Measurements from ENCODE around the gene ATP5ME.
"Not testable (repeated sequence)": the region's sequence is repeated elsewhere in the genome, so short reads cannot be mapped to it uniquely, and the experiment has no call there.

The ATP5ME gene

DNA sequence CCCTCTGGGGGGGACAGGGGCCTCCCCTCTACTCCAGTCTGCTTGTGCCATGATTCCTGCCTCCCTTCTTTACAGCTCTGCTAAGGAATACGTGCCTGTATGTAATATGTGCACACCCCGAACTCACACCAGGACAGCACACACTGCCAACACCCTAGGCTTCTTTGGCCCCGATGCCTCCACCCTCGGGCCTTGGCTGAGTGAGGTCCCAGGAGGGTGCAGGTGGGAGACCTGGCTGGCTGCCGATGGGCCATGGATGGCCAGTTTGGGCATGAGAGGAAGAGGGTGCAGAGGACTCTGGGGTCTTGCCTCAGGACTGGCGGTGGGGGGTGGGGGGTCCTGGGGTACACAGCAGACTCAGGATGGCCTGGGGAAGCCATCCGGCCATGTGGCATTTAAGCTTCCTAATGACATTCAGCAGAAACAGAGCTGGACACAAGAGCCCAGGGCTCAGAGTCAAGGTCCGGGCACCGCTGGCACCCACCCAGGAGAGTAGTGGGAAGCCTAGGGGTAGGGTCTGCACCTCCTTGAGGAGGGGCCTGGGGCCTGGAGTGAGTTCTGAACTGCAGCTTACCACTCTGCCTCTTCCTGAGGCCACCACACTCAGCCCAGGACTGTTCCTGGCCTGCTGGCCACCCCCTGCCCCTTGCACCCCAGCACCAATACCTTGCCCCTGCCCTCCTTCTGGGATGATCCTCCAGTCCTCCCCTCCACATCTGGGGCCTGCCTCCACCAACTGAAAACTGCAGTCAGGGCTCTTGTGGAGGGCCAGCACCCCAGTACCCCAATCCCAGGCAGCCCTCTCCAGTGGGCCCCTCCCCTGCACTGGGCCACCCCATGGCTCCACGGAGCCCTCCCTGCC, 29.5 kb upstream of the ATP5ME start:
- H3K4me3 ChIP-seq (ENCODE audit: low read depth, low read length): no peak overlapping the region
- TF ChIP-seq, protein P1, sequence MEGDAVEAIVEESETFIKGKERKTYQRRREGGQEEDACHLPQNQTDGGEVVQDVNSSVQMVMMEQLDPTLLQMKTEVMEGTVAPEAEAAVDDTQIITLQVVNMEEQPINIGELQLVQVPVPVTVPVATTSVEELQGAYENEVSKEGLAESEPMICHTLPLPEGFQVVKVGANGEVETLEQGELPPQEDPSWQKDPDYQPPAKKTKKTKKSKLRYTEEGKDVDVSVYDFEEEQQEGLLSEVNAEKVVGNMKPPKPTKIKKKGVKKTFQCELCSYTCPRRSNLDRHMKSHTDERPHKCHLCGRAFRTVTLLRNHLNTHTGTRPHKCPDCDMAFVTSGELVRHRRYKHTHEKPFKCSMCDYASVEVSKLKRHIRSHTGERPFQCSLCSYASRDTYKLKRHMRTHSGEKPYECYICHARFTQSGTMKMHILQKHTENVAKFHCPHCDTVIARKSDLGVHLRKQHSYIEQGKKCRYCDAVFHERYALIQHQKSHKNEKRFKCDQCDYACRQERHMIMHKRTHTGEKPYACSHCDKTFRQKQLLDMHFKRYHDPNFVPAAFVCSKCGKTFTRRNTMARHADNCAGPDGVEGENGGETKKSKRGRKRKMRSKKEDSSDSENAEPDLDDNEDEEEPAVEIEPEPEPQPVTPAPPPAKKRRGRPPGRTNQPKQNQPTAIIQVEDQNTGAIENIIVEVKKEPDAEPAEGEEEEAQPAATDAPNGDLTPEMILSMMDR (IDR thresholded peaks at IDR 0.05; ENCODE audit: borderline replicate concordance, insufficient read depth, low read depth, low read length): no peak

DNA sequence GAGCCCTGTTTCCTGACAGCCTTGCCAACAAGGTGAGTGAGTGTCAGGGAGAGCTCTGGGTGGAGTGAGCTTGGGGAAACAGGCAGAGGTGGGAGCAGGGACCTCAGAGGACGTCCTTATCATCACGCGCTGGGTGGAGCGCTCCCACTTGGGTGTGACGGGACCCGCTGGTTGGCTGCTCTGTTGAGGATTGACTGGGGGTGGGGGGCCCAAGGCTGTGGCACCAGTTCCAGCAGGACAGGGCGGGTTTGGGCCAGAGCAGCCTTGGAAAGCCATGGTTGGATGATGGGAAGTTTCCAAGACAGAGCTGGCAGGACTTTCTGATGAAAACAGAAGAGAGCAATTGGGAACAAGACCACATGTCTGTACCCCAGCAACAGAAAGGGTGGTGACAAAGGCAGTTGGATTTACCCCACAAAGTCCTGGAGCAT, 28.6 kb upstream of the ATP5ME start:
- TF ChIP-seq, protein P1 (IDR thresholded peaks at IDR 0.05; ENCODE audit: borderline replicate concordance, insufficient read depth, low read depth, low read length): no peak
- H3K4me3 ChIP-seq (ENCODE audit: low read depth, low read length): no peak overlapping the region

DNA sequence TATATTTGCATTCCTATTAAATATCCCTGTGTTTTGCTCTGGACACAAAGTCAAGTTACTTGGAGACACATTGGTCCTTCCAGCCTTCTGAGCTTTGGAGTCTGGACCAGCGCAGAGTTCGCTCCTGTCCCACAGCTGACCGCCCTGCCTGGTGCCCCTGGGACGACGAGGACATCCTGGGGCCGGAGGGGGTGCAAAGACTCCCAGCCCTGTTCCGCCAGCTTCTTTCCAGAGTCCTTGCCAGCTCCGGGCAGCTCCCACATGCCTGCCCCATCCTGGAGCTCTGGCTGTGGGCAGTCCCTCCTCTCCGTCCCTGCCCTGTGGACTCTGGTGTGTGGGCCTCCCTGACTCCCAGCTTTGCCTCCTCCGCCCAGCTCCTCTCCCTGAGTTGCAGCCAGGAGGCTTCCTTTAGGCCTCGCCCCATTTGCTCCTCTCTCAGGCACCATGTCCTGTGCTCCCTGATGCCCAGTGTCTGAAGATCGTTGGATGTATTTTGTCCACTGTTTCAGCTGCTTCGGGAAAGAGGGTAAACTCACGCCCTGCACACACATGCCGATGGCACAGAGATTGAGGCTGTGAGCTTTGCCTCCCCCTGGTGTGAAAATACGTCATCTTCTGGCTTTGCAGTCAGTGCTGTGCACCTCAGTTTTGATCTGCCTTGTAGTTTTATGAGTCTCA, 26.6 kb upstream of the ATP5ME start:
- no peak overlapping the region for H3K4me3 ChIP-seq (ENCODE audit: low read depth, low read length)
- TF ChIP-seq, protein P1 (IDR thresholded peaks at IDR 0.05; ENCODE audit: borderline replicate concordance, insufficient read depth, low read depth, low read length): no peak

DNA sequence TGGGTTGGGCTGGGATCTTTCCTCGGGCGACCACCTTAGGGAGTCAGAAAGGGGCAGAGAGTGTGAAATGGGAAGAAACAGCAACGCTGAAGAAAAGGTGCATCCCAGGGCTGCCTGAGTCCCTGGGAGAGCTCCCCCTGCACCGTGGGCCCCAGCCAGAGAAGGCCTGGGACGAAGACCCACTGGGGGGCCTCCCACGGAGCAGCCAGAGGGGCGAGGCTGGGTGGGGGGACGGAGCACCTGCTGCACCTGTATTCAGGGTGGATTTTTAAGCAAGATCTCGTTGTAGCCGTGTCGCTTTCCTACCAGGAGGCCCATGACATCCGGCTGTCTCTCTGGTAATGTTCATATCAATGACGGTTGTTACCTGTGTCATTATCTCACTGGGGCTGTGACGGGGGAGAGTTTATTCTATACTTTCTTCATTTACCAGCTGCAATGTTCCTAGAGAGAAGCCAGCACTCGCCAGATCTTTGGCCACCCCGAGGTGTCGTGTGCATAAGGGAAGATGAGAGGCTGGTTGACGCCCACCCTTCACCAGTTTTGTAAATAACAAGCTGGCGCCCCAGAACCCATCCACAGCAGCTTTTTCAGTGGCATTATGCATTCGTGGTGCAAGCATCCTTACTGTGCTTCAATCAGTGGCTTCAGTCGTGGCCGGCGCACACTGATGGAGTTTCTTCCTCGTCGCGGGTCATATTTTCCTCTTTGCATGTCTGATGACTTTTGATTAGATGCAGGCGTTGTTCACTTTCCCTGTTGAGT, 25.9 kb upstream of the ATP5ME start:
- TF ChIP-seq, protein P1 (IDR thresholded peaks at IDR 0.05; ENCODE audit: borderline replicate concordance, insufficient read depth, low read depth, low read length): no peak
- H3K4me3 ChIP-seq (ENCODE audit: low read depth, low read length): no peak overlapping the region

DNA sequence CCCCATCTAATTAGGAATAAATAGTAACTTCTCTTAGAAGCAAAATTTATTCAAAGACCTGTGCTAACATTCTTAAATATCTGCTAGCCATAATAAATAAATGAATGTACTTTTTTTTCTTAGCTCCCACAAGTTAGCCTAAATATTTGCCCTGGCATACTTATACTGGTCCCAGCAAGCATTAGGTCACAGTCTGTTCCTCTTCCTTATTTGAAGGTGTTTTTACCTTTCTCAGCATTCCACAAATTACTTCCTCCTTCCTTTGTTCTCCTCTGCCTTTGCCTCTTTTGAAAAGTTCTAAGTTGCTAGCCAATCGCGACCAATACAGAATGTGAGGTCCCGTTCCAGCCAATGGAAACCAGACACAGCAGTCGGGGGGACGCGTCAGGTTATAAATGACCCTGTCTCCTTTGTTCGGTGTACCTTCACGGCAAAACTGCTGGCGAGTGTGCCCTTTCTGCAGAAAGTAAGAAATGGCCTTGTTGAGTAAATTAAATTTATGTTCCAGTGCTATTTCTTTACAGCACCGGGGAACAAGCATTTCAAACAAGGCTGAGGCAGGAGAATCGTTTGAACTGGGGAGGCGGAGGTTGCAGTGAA, 20.4 kb upstream of the ATP5ME start:
- H3K4me3 ChIP-seq (ENCODE audit: low read depth, low read length): not testable (repeated sequence)

DNA sequence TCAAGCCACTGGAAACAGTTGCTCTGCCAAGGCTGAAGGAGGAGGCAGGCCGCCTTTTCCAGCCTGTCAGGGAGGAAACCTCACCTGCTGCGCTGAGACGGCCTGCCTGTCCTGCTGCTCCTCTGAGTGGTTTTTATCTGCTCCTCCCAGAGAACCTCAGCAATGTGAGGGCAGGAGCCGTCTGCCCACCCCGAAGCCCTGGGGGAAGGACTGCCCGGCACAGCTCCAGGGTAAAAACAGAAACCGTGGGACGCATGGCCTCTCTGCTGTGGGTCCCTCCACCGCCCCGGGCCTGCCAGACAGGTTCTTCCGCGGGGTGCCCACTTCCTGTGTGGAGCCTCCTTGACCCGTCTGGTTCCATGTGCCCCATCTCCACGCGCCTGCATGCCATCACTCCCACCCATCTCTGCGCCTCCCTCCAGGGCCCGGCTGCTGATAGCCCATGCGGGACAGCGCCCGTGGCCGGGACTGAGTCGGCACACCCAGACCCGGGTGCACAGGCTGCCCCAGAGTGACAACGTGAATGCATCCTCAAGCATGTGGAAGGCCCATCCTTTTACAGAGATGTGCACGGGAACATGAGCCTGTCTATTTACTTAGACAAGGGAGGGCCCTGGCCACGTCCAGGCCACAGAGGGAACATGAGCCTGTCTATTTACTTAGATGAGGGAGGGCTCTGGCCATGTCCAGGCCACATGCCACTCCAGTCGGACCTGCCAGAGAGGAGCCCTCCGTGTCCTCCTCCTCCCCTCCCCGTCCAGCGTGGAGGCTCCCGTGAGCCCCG, 18.9 kb upstream of the ATP5ME start:
- TF ChIP-seq, protein P1 (IDR thresholded peaks at IDR 0.05; ENCODE audit: borderline replicate concordance, insufficient read depth, low read depth, low read length): no peak
- H3K4me3 ChIP-seq (ENCODE audit: low read depth, low read length): no peak overlapping the region
